Naive B cell (primary cell): ENCODE measurements around the gene HCN4. TPM values are rescaled to one million over a fixed set of nuclear protein-coding genes. Genes with fewer than 3 reads are reported as not detected.
"Not testable (repeated sequence)": the region's sequence is repeated elsewhere in the genome, so short reads cannot be mapped to it uniquely, and the experiment has no call there.

Source experiments
- ATAC-seq, 2 donors: fragments of 150-1000 bp; cut with Tn5 transposase; 2 replicates each; pipeline ENCODE4 v1.10.0; 2021; ENCODE audit warnings: low read depth in 2 of 2, mild to moderate bottlenecking in 2 of 2, moderate library complexity in 2 of 2
- DNase-seq: peaks from one replicate; pipeline ENCODE4 v3.0.0; 2022
- H3K27ac Mint-ChIP-seq, 6 donors: one replicate each; pipeline ENCODE4 v1.8.0; 2020 to 2022; ENCODE audit warnings: mild to moderate bottlenecking in 6 of 6, mixed read lengths in 6 of 6, moderate library complexity in 5 of 6, inconsistent platforms in 2 of 6
- H3K27me3 Mint-ChIP-seq, 3 donors: one replicate each; pipeline ENCODE4 v1.8.0; 2021 to 2022; ENCODE audit warnings: mixed read lengths in 3 of 3, mild to moderate bottlenecking in 1 of 3
- H3K36me3 Mint-ChIP-seq, 2 donors: one replicate each; pipeline ENCODE4 v1.8.0; 2020 to 2022; ENCODE audit warnings: mixed read lengths in 2 of 2, inconsistent platforms in 1 of 2, mild to moderate bottlenecking in 1 of 2
- H3K4me1 Mint-ChIP-seq, 3 donors: one replicate each; pipeline ENCODE4 v1.8.0; 2020 to 2022; ENCODE audit warnings: mixed read lengths in 3 of 3, inconsistent platforms in 1 of 3, mild to moderate bottlenecking in 1 of 3, moderate library complexity in 1 of 3
- H3K4me3 Mint-ChIP-seq, 8 donors: one replicate each; pipeline ENCODE4 v1.8.0; 2020 to 2022; ENCODE audit warnings: mild to moderate bottlenecking in 8 of 8, mixed read lengths in 8 of 8, moderate library complexity in 8 of 8, inconsistent platforms in 2 of 8
- H3K9me3 Mint-ChIP-seq, 7 donors: one replicate each; pipeline ENCODE4 v1.8.0; 2020 to 2022; ENCODE audit warnings: mixed read lengths in 7 of 7, mild to moderate bottlenecking in 5 of 7, inconsistent platforms in 2 of 7, moderate library complexity in 1 of 7
- polyA plus RNA-seq, 6 donors: library from polyadenylated mRNA; unstranded; fragments of 300-500 nt; fragmentation: Illumina TruSeq; gene quantifications; one replicate each; pipeline ENCODE4 v1.2.3, GENCODE V29; 2021; ENCODE audit warnings: low read depth in 6 of 6

HCN4 gene
- not detected for polyA plus RNA-seq

DNA sequence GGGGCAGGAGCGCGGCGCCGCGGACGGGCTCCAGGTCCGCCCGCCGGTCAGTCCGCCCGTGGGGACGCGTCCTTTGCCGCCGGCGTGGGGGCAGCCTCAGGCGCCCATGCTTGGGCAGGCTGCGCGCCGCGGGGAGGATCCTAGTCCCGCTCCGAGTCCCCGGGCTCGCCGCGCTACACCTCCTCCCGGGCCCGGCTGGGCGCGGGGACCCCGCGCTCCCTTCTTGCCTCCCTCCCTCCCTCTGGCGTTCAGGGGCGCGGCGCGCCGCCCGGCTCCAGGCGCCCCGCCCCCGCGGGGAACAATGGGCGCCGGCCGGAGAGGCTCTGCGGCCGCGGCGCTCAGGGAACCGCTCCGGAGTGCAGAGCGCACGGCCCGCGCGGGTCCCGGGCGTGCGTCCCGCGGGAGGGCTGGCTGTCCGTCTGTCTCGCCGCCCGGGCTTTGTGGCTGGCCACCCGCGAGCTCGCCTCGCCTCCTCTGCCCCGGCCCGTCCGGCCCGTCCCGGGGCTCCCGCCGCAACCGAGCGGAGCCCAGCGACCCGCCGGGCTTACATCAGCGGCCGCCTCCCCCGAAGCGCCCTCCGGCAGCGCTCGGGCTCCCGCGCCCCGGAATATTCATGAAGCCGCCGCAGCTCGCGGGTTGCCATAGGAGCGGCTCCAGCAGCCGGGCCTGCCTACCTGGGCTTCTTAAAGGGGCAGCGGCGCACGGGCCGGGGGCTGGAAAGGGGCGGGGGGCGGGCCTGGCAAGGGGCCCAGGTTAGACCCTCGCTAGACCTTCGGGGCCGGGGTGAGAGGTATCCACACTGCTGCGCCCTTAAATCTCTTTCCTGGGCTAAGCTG lies at the start of gene HCN4:
Gene HCN4 (minus strand): TSS at position 658 of the 836 bp plus-strand sequence. CDS start 688 bp downstream, outside the sequence.
- DNase-seq (no peak), ATAC-seq (no peak)
- H3K36me3 Mint-ChIP-seq, result no peaks in the 10 kb centered on the region

DNA sequence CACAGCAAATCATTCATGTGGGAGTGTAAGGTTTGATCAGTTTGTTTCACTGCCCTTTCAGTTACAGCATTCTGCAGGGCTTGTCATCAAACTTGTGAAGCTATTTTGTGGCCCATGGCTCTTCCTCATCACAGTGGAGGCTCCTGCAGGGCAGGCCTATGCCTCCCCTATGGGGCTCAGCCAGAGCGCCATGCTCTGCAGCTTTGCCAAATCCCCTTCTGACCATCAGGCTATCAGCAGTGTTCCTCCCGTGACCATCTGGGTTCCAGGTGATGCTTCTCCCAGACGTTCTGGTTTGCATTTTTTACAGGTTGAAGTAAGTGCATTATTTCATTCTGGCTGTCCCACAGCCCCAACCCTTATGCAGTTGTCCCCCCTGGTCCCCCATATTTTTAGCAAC lies 46.1 kb upstream of the HCN4 start:
- Mint-ChIP-seq H3K4me1 (no peaks in the 10 kb centered on the region), H3K9me3 (peaks cover 0 to 2% (median 0%) of the 10 kb centered on the region in 7 donors), H3K27ac (no peak overlapping the region), H3K27me3 (peaks cover 24 to 31% (median 27%) of the 10 kb centered on the region in 3 donors), H3K36me3 (no peaks in the 10 kb centered on the region), H3K4me3 (no peak overlapping the region)
- ATAC-seq (no peak), DNase-seq (no peak)

More for the DNA sequence above, at the start of gene HCN4:
- no peaks in the 10 kb centered on the region for H3K9me3 Mint-ChIP-seq
- H3K27ac Mint-ChIP-seq, result no peak within 1 kb of the TSS
- peaks cover 43 to 73% (median 69%) of the 10 kb centered on the region in 3 donors for H3K27me3 Mint-ChIP-seq
- H3K4me1 Mint-ChIP-seq, result peaks cover 0 to 4% (median 0%) of the 10 kb centered on the region in 3 donors
- no peak within 1 kb of the TSS for H3K4me3 Mint-ChIP-seq

DNA sequence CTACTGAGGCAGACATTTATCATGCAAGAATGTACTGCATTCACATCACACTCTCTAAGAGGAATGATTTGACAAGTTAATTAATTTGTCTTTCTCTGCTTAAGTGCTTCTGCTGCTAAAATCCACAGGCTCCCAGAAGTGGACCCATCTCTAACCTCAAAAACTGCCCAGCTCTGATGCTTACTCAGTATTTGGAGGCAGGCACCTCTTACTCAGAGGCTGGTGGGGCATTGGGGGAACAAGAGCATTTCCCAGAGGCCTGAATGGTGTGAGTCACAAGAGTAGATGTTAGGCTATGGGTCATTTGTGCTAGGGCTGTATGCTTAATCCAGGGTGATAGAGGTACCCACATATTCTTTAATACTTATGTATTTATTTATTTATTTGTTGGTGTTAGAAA lies 34.4 kb upstream of the HCN4 start:
- DNase-seq (no peak), ATAC-seq (no peak)
- Mint-ChIP-seq H3K27ac (no peak overlapping the region), H3K9me3 (no peaks in the 10 kb centered on the region), H3K4me3 (no peak overlapping the region), H3K36me3 (no peaks in the 10 kb centered on the region), H3K27me3 (peaks cover 15 to 23% (median 22%) of the 10 kb centered on the region in 3 donors), H3K4me1 (no peaks in the 10 kb centered on the region)

DNA sequence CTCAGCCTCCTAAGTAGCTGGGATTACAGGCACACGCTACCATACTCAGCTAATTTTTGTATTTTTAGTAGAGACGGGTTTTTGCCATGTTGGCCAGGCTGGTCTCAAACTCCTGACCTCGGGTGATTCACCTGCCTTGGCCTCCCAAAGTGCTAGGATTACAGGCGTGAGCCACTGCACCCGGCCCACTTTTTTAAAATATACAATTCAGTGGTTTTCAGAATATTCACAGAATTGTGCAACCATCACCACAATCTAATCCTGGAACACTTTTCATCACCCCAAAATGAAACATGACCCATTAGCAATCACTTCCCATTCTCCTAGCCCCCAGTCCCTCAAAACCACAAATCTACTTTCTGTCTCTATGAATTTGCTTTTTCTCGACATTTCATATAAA lies 31.5 kb upstream of the HCN4 start:
- H3K36me3 Mint-ChIP-seq, ATAC-seq, H3K4me1 Mint-ChIP-seq, H3K9me3 Mint-ChIP-seq, DNase-seq, H3K27ac Mint-ChIP-seq, H3K4me3 Mint-ChIP-seq: not testable (repeated sequence)
- peaks cover 15 to 29% (median 22%) of the 10 kb centered on the region in 3 donors for H3K27me3 Mint-ChIP-seq

DNA sequence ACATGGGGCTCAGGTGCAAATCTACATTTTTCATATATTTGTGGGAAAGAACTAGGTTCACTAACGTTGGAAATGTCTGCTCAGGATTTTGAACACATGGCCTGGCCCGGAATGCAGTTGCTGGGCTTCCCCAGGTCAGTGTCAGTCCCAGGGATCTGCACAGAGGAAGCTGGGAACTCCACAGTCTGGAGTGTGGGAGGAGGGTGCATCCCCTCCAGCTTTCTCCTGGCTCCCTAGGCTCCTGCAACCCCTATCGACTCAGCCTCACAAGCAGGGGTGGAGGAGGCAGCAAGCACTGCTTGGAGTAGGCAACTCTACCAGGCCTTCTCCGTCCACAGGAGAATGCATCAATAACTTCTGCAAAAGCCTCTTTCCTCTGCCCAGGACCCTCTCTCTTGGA lies 30.1 kb upstream of the HCN4 start:
- H3K4me3 Mint-ChIP-seq, result no peak overlapping the region
- no peak for ATAC-seq
- H3K9me3 Mint-ChIP-seq, result no peaks in the 10 kb centered on the region
- H3K27ac Mint-ChIP-seq, result no peak overlapping the region
- DNase-seq, result no peak
- no peaks in the 10 kb centered on the region for H3K4me1 Mint-ChIP-seq
- H3K36me3 Mint-ChIP-seq, result no peaks in the 10 kb centered on the region
- H3K27me3 Mint-ChIP-seq, result peaks cover 10 to 31% (median 24%) of the 10 kb centered on the region in 3 donors

DNA sequence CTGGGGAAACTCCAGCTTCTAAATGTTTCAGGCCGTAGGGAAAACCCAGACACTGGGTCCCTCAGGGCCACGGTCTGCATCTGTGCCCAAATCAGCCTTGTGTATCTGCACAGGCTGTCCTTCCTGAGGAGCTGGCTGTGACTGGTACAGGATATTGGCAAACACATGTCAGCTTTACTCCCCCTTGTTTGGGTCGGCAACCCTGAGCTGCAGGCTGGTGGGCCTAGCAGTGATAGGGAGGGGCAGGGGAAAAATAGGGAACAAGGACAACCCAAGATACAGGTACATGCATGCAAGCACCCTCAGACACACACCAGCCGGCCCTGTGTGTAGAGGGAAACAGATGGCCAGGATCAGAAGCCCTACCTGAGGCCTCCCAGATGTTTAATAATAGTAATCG lies 28.7 kb upstream of the HCN4 start:
- H3K27me3 Mint-ChIP-seq, result peaks cover 13 to 36% (median 24%) of the 10 kb centered on the region in 3 donors
- no peaks in the 10 kb centered on the region for H3K36me3 Mint-ChIP-seq
- H3K27ac Mint-ChIP-seq, result no peak overlapping the region
- DNase-seq (no peak), ATAC-seq (no peak)
- no peaks in the 10 kb centered on the region for H3K9me3 Mint-ChIP-seq
- H3K4me1 Mint-ChIP-seq, result no peaks in the 10 kb centered on the region
- H3K4me3 Mint-ChIP-seq, result no peak overlapping the region

DNA sequence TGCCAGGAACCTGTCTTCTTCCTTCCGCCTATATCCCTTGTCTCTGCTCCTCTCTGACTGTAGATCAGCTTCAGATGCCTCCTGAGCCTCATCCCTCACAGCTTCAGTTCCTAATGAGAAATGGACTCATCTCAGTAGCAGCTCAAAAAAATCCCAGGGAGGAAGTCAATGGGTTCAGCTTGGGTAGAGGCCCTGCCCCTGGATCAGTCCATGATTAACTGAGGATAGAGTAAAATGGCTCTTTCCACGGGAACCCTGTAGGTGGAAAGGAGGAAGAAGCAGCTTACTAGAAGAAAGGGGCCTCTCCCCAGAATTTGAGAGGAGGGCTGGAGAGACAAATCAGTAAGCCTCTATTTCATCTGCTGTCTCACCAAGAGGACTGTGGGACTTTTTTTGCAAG lies 26.9 kb upstream of the HCN4 start:
- Mint-ChIP-seq H3K4me3 (no peak overlapping the region), H3K27ac (no peak overlapping the region)

DNA sequence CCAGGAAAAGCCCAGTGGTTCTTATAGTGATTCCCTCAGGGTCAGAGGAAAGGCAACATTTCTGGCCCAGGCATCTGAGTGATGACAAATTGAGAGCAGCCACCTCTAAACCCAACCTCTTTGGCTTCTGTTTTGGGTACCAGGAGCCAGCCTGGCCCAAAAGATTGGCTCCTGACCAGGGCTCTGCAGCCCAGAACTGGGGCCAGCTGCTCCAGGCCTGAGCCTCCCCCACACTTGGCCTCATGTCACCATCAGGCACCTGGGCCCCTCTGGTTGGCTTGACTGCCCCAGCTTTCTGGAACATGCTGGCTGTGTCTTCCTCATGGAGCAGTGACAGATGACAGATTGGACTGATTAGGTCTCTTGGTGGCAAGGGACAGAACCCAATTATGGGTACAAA lies 26.0 kb upstream of the HCN4 start:
- DNase-seq (no peak), ATAC-seq (no peak)
- Mint-ChIP-seq H3K27me3 (peaks cover 17 to 47% (median 29%) of the 10 kb centered on the region in 3 donors), H3K27ac (no peak overlapping the region), H3K4me3 (no peak overlapping the region), H3K9me3 (peaks cover 0 to 2% (median 0%) of the 10 kb centered on the region in 7 donors), H3K4me1 (no peaks in the 10 kb centered on the region), H3K36me3 (no peaks in the 10 kb centered on the region)

More for the DNA sequence above, 26.9 kb upstream of the HCN4 start:
- Mint-ChIP-seq H3K27me3 (peaks cover 13 to 47% (median 33%) of the 10 kb centered on the region in 3 donors), H3K9me3 (peaks cover 0 to 2% (median 0%) of the 10 kb centered on the region in 7 donors), H3K36me3 (no peaks in the 10 kb centered on the region), H3K4me1 (no peaks in the 10 kb centered on the region)
- ATAC-seq, result no peak
- DNase-seq, result no peak

DNA sequence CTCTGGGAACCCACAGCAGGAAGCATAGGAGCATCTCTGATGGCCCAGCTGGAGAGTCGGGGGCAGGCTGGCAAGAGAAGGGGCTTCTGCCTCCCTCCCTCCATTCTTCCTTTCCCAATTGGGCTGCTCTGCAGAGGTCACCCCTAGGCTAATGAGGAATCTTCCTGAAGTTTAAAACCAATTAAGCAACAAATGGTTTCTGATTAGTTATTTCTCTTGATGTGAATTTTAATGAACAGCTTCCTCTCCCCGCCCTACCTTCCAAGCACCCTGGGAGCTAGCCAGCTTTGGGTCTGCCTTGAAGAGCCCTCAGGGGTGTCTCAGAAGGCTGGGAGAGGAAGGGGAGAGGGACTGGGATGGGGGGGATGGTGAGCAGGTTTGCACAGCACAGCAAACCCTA lies 24.6 kb upstream of the HCN4 start:
- H3K36me3 Mint-ChIP-seq, result no peaks in the 10 kb centered on the region
- no peak overlapping the region for H3K4me3 Mint-ChIP-seq
- peaks cover 0 to 2% (median 0%) of the 10 kb centered on the region in 7 donors for H3K9me3 Mint-ChIP-seq
- no peaks in the 10 kb centered on the region for H3K4me1 Mint-ChIP-seq
- no peak for DNase-seq
- peaks cover 14 to 39% (median 19%) of the 10 kb centered on the region in 3 donors for H3K27me3 Mint-ChIP-seq
- H3K27ac Mint-ChIP-seq, result no peak overlapping the region
- no peak for ATAC-seq

DNA sequence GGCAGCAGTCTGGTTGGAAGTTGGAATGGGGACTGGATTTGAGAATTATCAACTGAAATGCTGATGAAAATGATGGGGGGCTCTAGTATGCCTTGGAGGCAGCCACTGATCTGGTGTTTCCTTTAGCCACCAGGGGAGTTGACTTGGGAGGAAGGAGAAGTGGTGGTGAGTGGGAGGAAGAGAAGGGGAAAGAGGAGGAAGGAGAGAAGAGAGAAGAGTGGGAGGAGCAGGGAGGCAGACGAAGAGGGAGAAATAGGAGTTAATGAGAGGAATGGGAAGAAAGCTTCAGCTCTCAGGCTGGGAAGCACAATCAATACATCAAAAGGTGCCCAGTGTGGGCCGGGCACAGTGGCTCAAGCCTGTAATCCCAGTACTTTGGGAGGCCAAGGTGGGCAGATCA lies 23.3 kb upstream of the HCN4 start:
- H3K4me3 Mint-ChIP-seq, result no peak overlapping the region
- H3K36me3 Mint-ChIP-seq, result no peaks in the 10 kb centered on the region
- peaks cover 19 to 39% (median 19%) of the 10 kb centered on the region in 3 donors for H3K27me3 Mint-ChIP-seq
- ATAC-seq (no peak), DNase-seq (no peak)
- peaks cover 0 to 2% (median 0%) of the 10 kb centered on the region in 7 donors for H3K9me3 Mint-ChIP-seq
- H3K4me1 Mint-ChIP-seq, result no peaks in the 10 kb centered on the region
- H3K27ac Mint-ChIP-seq, result no peak overlapping the region

DNA sequence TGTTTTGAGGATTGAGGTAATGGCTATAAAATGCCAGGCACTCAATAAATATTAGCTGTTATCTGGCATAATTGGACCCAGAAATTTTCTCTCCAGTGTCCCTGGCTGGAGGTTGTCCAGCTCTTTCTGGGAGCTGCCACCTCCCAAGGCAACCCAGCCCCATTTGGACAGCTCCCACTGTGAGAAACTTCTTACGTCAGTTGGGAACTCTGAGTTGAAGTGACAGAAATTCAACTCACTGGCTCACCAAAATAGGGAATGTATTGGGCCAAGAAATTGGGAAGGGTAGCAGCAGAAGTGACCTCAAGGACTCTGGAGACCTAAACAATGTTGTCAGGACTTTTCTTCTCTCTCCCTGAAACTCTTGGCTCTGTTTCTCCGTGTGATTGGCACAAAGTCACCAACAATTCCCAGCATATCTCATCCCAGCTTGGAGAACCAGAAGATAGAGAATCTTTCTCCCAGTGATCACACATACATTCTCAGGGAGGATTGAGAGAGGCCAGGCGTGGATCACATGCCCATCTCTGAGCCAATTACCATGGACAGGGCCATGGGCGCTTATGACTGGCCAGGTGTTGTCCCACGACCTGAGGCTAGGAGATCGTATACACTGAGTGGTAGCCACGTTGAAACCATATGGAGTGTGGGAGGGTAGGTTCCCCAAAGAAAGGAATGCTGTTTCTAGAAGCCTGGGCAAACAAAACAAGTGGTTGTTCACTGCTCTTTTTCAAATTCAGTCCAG lies 22.5 kb upstream of the HCN4 start:
- H3K27me3 Mint-ChIP-seq, result peaks cover 19 to 39% (median 19%) of the 10 kb centered on the region in 3 donors
- no peaks in the 10 kb centered on the region for H3K4me1 Mint-ChIP-seq
- no peaks in the 10 kb centered on the region for H3K36me3 Mint-ChIP-seq
- peak overlapping the region in 1 of 8 donors; percentile 61 for H3K4me3 Mint-ChIP-seq
- H3K9me3 Mint-ChIP-seq, result peaks cover 0 to 2% (median 0%) of the 10 kb centered on the region in 7 donors
- ATAC-seq, result no peak
- H3K27ac Mint-ChIP-seq, result no peak overlapping the region
- no peak for DNase-seq

DNA sequence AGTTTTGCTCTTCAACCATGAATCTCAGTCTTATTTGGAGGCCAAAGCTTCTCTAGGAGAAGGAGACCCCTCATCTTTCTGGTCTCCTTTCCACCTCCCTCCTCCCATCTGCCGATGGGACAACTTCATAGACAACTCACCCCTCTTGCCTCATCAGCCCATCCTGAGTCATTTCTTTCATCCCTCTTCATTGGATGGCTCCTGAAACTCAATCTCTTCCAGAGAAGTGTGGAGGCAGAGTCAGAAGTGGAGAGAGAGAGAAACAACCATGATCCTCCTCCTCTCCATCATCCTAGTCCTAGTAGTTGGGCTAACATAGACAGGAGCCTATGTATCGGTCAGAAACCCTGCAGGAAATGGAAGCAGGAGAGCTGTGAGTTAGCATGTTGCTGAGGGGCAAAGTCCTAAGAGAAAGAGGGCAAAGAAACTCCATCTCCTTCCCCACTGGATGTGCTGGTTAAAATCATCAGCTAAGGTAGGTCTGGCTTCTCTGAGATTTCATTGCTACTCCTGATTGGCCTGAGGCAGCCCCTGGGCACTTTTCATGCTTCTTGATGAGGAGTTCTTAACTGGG lies 21.3 kb upstream of the HCN4 start:
- ATAC-seq (no peak), DNase-seq (no peak)
- Mint-ChIP-seq H3K4me3 (no peak overlapping the region), H3K36me3 (no peaks in the 10 kb centered on the region), H3K27me3 (peaks cover 22 to 42% (median 25%) of the 10 kb centered on the region in 3 donors), H3K4me1 (no peaks in the 10 kb centered on the region), H3K27ac (peak overlapping the region in 1 of 6 donors; percentile 84), H3K9me3 (peaks cover 0 to 2% (median 0%) of the 10 kb centered on the region in 7 donors)

DNA sequence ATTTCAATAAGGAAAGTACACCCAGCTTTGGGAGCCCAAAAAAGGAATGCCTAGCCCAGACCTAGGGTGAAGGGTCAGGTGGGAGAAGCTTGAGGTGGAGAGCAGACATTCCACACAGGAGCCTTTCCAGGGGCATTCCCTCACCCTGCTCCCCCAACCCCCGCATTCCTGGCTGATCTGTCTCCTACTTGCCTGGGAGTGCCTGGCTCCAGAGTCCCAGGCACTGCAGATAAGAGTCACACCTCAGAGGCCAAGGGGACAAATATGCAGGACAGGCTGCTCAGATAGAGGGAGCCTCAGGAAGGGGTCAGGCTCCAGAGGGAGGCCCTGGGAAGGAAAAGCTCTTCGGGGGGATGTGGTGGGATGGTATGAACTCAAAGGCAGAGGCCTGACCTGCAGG lies 20.8 kb upstream of the HCN4 start:
- H3K27me3 Mint-ChIP-seq, result peaks cover 24 to 43% (median 25%) of the 10 kb centered on the region in 3 donors
- DNase-seq (no peak), ATAC-seq (no peak)
- H3K9me3 Mint-ChIP-seq, result peaks cover 0 to 2% (median 0%) of the 10 kb centered on the region in 7 donors
- H3K4me3 Mint-ChIP-seq, result no peak overlapping the region
- H3K36me3 Mint-ChIP-seq, result no peaks in the 10 kb centered on the region
- H3K4me1 Mint-ChIP-seq, result no peaks in the 10 kb centered on the region
- peak overlapping the region in 1 of 6 donors; percentile 84 for H3K27ac Mint-ChIP-seq
